ENCODE data around the gene UPK3BL1. TPM values are rescaled to one million over a fixed set of nuclear protein-coding genes. Genes with fewer than 3 reads are reported as not detected.
A peak's percentile ranks its signal among the peaks of the same experiment; 100 is the strongest.
"Not testable (repeated sequence)": the region's sequence is repeated elsewhere in the genome, so short reads cannot be mapped to it uniquely, and the experiment has no call there.

UPK3BL1 gene, protein sequence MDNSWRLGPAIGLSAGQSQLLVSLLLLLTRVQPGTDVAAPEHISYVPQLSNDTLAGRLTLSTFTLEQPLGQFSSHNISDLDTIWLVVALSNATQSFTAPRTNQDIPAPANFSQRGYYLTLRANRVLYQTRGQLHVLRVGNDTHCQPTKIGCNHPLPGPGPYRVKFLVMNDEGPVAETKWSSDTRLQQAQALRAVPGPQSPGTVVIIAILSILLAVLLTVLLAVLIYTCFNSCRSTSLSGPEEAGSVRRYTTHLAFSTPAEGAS
- 2.4 and 6.9 TPM in 2 replicates for total RNA-seq

DNA sequence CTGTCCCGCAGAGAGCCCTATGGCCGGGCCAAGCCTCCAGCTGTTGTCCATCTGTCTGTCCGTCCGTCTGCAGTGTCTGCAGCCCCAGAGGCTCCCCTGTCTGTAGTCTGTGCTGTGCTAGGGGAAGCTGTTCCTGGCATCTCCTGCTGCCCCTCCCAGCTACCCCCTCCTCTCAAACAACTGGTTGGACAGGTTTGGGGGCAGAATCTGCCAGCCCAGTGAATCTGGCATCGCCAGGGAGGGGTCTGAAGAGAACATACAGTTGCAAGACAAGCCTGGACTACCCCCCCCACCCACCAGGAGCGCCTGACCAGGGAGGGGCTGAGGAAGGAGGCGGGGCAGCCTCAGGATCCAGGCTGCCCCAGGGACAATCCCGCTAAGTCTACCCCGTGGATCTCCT, at the start of gene UPK3BL1:
Gene UPK3BL1, minus strand, starts transcription at position 101 of the 400 bp plus-strand sequence. Its CDS starts 50 bp downstream, at position 51.
- DNase-seq (ENCODE audit: low read depth in 2 of 2) = not testable (repeated sequence)

DNA sequence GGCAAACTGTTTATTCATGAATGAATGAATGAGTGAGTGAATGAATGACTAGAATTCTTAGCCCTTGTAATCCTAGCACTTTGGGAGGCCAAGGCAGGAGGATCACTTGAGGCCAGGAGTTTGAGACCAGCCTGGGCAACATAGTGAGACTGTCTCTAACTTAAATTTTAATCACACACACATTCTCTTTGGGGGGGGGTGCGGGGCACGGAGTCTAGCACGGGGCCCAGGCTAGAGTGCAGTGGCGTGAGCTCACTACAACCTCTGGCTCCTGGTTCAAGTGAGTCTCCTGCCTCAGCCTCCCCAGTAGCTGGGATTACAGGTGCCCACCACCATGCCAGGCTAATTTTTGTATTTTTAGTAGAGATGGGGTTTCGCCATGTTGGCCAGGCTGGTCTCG, 48.0 kb upstream of the UPK3BL1 start:
- DNase-seq (ENCODE audit: low read depth in 2 of 2) = not testable (repeated sequence)

DNA sequence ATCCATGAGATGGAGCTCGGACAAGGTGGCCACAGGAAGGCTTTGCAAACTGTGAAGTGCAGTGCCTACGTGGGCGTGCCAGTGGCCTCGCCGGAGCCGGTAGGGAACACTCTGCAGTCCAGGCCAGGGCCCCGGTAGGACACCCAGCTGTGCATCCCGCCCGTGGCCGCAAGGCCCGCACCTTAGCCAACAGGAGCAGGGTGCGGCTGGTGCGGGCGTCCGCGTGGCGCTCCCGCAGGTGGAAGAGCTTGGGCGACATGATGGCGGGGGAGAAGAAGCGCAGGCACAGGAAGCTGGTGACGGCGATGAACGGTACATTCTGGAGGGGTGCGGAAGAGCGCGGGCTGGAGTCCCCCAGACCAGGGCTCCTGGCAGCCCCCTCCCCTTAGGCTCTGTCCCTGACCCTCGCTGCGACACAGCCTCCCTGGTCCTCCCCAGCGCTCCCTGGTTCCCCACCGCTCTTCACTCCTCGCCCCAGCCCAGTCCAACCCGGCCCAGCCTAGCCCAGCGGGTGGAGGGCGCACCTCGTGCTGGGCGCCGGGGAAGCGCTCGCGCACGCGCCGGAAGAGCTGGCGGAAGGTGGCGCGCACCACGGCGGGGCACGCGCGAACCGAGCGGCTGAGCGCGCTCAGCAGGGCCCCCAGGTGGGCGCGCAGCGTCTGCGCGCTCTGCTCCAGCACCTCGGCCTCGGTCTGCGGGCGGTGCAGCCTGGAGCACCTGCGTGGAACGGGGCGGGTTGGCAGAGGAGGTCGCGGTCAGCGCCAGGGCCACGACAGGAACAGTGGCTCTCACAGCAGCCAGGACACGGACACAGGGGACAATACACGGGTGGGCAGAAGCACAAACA, 47.1 kb upstream of the UPK3BL1 start:
- DNase-seq (ENCODE audit: low read depth in 2 of 2) = not testable (repeated sequence)

DNA sequence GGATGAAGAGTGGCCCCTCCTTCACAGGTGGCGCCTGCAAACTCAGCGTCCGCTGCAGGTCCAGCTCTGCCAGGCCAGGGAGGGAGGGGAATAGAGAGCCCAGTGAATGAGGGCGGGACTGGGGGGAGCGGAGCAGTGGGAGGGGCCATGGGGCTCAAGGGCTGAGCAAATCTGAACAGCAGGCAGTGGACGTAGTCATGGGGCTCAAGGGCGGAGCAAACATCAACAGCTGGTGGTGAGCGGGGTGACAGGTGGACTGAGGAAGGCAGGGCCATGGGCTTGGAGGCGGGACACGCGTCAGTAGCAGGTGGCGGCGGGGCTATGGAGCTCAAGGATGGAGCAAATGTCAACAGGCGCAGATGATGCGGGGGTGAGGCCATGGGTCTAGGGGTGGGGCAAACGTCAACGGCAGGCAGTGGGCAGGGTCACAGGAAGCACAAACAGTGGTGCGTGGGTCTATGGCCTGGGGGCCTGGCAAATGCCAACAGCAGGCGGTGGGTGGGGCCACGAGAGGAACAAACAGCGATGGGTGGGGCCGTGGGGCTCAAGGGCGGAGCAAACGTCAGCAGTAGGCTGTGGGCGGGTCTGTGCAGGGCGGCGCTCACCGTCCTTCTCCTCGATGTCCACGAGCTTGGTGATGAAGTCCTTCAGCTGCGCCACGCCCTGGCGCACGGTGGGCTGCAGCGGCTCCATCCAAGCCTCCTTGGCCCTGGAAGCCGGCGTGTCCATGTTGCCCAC, 45.9 kb upstream of the UPK3BL1 start:
- DNase-seq (ENCODE audit: low read depth in 2 of 2) = not testable (repeated sequence)

DNA sequence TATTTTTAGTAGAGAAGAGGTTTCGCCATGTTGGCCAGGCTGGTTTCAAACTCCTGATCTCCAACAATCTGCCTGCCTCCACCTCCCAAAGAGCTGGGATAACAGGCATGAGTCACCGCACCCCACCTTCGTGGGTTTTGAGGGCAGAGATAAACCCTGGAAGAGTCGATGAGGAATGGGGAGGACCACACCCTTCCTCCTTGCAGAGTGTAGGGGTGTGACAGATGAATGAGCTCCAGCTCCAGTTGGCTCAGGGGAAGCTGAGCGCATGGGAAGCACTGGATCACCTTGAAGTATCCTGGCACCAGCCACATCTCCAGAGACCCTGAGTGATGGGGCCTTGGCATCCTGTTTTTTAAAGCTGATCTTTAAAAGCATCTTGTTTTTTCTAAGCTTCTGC, 40.0 kb upstream of the UPK3BL1 start:
- DNase-seq (ENCODE audit: low read depth in 2 of 2) = not testable (repeated sequence)

DNA sequence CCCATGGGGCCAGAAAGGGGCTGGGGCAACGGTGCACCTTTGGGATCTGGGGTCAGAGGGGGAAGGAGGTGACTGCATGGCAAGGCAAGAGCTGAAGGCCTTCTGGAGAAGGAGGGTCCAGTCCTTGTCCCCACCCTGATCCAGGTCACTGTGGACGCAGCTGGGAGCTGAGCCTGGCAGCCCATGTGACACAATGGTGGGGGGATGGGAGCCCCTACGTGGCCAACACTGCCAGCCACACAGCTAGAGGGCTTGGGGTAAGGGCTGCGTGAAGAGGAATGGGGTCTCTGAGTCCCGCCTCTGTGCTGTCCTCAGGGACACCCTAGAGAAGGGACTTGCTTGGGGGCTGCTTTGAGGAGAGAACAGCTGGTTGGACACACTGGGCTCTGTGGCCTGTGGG, 38.2 kb upstream of the UPK3BL1 start:
- DNase-seq (ENCODE audit: low read depth in 2 of 2) = not testable (repeated sequence)

DNA sequence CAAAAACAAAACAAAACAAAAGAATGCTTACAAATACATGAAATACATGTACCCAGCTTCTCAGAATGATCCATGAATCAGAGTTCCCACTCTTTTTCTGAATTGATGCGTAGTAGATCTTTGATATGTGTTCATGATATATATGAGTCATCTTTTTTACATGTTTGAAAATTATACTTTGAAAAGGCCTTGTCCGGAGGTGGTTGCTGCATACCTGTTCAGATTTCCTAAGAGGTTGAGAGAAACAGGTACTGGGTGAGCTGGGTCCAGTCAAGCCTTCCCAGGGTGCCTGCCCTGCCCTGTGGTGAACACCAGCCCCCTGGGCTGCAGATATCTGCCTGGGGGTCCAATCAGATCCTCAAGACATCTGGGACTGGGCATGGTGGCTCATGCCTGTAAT, 33.0 kb upstream of the UPK3BL1 start:
- DNase-seq (ENCODE audit: low read depth in 2 of 2) = not testable (repeated sequence)

DNA sequence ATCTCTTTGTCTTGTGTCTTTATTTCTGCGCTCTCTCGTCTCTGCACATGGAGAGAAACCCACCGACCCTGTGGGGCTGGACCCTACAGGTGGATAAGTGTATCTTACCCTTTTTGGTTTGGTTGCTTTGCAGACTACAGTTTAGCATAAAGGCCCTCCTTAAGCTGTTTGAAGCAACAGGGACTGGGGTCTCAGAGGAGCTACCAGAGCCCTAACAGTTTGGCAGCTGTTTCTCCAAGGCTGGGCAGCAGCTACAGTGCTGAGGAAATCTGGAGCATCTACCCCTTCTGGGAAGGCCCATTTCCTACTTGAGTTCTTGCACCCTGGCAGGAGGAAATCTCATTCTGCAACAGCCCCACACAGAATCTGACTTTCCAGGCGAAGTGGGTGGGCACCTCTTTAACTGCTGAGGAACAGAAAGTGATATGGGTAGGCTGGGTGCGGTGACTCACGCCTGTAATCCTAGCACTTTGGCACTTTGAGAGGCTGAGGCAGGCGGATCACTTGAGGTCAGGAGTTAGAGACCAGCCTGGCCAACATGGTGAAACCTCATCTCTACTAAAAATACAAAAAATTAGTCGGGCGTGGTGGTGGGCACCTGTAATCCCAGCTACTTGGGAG, 31.0 kb upstream of the UPK3BL1 start:
- not testable (repeated sequence) for DNase-seq (ENCODE audit: low read depth in 2 of 2)

DNA sequence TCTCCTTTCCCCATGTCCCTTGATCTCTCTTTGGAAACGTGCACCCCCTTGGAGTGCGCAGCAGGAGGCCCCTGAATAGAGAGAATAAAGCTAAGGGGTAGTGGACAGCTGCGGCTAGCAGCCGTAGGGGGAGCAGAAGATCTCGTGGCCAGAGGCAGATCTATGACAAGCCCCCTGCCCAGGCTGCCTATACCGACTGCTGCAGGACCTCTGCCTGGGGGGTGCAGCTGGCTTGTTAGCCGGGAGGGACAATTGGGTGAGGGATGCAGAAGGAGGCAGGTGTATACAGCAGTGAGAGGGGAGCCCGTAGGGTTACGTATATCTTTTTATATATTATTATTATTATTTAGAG, 29.3 kb upstream of the UPK3BL1 start:
- not testable (repeated sequence) for DNase-seq (ENCODE audit: low read depth in 2 of 2)

DNA sequence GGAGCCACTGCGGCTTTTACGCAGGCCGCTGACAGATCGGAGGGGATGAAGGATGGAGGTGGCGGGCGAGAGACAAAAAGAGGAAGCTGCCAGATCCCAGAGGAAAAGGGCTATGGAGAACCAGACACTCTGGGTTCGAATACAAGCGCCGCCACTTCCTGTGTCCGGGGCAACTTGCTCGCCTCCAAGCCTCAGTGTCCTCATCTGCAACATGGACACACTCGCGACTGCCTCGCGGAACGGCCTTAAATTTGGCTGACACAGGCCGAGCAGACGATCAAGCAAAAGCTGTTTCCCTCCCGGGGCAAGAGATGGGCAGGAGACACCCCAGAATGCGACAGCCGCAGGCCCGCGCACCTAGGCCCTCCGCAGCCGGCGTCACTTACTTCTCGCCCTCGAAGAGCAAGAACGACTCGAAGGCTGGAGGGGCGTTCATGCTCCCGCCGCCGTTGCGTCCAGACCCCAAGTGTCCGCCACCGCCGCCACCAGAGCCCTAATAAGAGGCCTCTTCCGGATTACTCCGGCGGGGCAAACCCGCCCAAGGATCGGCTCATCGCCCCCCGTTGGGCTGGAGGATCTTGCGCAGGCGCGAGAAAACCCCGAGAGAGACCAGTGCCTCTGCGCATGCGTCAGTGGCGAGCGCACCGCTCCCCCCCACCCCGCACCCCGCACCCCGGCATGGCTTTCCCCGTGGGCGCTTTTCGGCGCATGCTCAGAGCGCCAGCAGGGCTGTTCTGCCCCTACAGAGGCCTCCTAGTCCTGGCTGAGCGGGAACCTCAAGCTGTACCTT, 28.8 kb upstream of the UPK3BL1 start, which contains the start of gene POLR2J2:
Gene POLR2J2, minus strand, starts transcription at position 498 of the 790 bp plus-strand sequence. Its CDS starts 62 bp downstream, at position 436.
- DNase-seq (ENCODE audit: low read depth in 2 of 2) = peak; percentile 69 to 89

DNA sequence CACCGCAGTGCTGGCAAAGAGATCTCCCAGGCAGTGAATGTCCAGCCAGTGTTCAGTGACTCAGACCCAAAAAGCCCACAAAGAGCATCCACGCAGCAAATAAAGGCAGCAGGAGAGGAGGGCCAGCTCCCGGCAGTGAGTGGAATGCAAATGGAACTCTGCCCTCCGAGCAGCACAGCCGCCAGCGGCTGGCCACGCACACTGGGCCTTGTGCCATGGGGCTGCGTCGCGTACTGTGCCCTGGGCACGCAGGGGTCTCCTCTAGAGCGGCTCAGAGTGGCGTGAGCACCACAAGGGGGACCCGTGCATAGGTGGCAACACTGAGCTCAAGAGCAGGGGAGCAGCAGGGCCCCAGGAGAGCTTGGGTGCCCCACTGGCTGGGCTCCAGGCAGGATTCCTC, 24.9 kb upstream of the UPK3BL1 start:
- not testable (repeated sequence) for DNase-seq (ENCODE audit: low read depth in 2 of 2)

DNA sequence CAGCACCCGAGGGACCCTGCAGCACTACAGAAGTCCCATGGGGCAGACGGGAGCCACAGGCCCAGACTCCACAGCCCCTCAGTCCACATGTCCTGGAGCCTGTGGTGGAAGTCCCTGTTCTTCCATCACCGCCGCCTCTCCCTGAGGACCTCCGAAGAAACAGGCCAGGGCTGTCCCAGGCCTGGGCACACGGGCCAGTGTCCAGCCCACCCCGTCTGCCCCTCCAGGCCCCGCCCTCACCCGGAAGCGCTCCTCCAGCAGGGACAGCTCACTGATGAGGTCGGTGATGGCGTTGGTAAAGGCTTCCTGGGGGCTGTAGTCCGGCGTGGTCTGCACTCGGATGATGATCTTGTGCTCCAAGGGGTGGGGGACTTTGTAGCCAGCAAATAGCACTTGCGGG, 24.3 kb upstream of the UPK3BL1 start:
- DNase-seq (ENCODE audit: low read depth in 2 of 2) = not testable (repeated sequence)

DNA sequence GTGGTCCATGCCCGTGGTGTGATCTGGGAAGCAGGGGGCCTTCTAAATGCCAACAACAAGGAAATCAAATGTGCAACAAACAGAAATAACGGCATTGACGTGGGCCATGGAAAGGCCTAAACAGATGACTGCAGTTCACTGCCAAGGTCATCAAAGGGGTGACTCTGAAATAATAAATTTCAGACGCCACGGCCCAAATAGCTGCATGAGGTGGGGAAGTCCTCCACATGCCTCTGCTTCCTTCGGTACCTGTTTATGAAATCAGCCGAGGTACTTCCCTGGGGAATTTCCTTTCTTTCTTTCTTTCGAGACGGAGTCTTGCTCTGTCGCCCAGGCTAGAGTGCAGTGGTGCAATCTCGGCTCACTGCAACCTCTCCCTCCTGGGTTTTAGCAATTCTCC, 22.2 kb upstream of the UPK3BL1 start:
- not testable (repeated sequence) for DNase-seq (ENCODE audit: low read depth in 2 of 2)

DNA sequence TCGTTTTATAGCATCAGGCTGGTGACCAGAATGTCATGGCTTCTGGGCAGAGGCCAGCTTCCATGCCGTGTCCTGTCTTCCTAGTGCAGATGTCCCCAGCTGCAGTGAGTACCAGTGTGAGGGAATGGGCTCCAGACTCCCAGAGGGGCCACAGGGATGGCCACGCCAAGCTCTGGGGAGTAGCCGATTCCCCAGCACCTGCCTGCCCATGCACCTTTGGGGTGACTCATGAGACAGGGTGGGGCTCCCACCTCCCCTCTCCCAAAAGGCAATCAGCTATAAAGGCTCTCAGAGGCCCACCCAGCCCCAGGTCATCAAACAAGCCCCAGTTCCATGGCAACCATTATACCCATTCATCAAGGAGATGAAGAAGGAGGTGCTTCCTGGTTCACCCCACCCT, 7.3 kb upstream of the UPK3BL1 start, which contains the start of gene SPDYE2B:
Gene SPDYE2B, plus strand, starts transcription at position 396 of the 400 bp plus-strand sequence. CDS start 2,030 bp downstream, outside the sequence.
- not testable (repeated sequence) for DNase-seq (ENCODE audit: low read depth in 2 of 2)

DNA sequence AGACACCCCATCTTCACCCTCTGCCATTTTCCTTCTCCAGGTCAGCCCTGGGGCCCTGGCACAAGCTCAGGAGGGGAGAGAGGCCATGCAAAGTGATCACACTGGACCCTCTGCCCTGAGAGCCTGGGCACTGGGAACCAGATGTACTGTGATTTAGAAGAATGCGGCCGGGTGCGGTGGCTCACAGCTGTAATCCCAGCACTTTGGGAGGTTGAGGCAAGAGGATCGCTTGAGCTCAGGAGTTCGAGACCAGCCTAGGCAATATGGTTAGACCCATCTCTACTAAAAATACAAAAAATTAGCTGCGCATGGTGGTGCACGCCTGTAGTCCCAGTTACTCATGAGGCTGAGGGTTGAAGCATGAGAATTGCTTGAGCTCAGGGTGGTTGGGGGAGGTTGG, 5.2 kb upstream of the UPK3BL1 start:
- DNase-seq (ENCODE audit: low read depth in 2 of 2) = not testable (repeated sequence)

DNA sequence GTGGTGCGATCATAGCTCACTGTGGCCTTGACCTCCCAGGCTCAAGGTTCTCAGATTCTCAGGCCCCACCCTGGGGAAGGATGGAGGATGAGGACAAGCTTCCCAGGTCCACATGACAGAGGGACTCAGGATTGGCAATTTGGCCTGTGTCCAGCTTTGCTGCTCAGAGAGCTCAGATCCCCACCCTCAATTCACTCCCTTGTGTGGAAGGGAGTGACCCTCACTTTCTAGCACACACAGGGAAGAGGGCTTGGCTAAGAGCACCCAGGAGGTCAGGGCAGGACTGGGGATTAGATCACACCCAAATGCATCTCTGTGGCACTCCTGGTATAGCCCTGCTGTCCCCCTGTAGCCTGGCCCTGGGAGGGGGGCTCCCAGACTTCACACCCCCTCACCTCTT, 813 bp upstream of the UPK3BL1 start:
- not testable (repeated sequence) for DNase-seq (ENCODE audit: low read depth in 2 of 2)

DNA sequence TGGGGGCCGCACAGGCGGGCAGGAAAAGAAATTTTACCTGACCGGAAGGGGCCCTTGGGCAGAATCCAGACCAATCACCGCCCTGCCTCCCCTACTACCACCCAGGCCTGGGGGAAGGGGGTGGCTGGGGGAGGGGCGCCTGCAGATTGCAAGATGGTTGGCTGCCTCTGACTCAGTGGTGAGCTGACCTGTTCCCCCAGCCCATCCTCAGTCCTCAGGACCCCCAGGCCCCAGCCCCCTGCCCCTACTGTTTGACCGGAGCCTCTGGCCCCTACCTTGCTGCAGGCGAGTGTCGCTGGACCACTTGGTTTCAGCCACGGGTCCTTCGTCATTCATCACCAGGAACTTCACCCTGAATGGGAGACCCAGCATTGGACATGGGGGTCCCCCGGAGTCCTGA, 3.7 kb downstream of the UPK3BL1 start:
- DNase-seq (ENCODE audit: low read depth in 2 of 2) = not testable (repeated sequence)

DNA sequence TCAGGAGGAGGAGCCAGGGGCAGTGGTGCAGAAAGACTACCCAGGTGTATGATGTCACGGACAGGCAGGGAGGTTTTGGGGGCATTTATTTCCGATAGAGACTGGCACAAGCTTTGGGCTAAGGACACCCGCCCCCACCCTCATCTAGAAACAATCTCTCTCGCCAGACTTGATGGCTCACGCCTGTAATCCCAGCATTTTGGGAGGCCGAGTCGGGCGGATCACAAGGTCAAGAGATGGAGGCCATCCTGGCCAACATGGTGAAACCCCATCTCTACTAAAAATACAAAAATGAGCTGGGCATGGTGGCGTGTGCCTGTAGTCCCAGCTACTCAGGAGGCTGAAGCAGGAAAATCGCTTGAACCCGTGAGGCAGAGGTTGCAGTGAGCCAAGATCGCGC, 5.6 kb downstream of the UPK3BL1 start:
- DNase-seq (ENCODE audit: low read depth in 2 of 2) = not testable (repeated sequence)

DNA sequence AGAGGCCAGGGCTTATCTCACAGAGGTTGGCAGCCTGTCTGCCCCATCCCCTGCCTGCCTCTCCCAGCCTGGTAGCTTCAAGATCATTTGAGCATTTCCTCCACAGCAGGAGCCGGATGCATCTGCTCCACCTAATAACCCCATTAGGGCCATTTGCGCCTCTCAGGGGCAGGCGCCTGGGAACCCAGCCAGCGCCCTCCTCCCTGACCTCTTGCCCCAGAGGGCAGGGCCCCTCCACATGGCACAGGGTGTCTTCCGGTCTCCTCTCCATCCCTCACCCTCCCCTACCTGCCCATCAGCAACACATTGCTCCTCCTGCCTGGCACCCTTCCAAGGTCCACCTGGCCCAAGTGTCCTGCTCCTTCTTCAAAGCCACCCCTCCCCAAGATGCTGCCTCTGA, 7.2 kb downstream of the UPK3BL1 start:
- DNase-seq (ENCODE audit: low read depth in 2 of 2) = not testable (repeated sequence)

DNA sequence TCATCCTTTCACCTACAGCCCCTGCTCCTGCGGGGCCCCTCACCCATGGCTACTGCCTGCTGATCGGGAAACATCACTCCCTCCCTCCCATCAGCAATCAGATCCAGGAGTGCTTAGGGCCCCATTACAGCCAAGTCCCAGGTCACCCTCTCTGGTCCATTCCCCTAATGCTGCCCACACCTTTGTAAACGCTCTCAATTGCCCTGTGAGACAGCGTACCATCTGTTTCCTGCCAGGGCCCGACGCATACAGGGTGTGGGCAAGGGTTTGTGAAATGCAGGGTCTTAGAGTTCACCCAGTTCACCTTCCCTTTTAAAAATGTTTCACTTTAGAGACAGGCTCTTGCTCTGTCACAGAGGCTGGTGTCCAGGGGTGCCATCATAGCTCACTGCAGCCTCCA, 8.3 kb downstream of the UPK3BL1 start:
- DNase-seq (ENCODE audit: low read depth in 2 of 2) = not testable (repeated sequence)
